IPS-18a (cell line): ENCODE measurements around the gene HMGB2.
A peak's percentile ranks its signal among the peaks of the same experiment; 100 is the strongest.

ENCODE experiments used
- H3K27ac ChIP-seq: one replicate; pipeline ENCODE4 v1.5.1; 2013; ENCODE audit warnings: low read length
- H3K27me3 ChIP-seq: one replicate; pipeline ENCODE4 v1.6.1; 2013; ENCODE audit warnings: mild to moderate bottlenecking, low read length; ENCODE audit not compliant: control insufficient read depth, insufficient read depth
- H3K36me3 ChIP-seq: one replicate; pipeline ENCODE4 v1.6.1; 2013; ENCODE audit warnings: low read depth, low read length; ENCODE audit not compliant: control insufficient read depth
- H3K4me1 ChIP-seq: one replicate; pipeline ENCODE4 v1.6.1; 2013; ENCODE audit warnings: low read depth, low read length; ENCODE audit not compliant: control insufficient read depth
- H3K4me3 ChIP-seq: one replicate; pipeline ENCODE4 v1.5.1; 2013; ENCODE audit warnings: low read length
- H3K9ac ChIP-seq: one replicate; pipeline ENCODE4 v1.6.1; 2013; ENCODE audit warnings: mild to moderate bottlenecking, low read length, moderate library complexity
- H3K9me3 ChIP-seq: one replicate; pipeline ENCODE4 v1.6.1; 2013; ENCODE audit warnings: low read depth, low read length; ENCODE audit not compliant: control insufficient read depth

Gene HMGB2

GRCh38 chr4:173334085-173334890 is at the start of gene HMGB2:
TSS of gene HMGB2 (minus strand) at chr4:173334358. CDS start at chr4:173333649, 709 bp downstream.
- Histone ChIP-seq H3K4me3 (peak within 1 kb of the TSS; percentile 72), H3K9ac (peak within 1 kb of the TSS; percentile 99), H3K36me3 (peaks cover 38% of the 10 kb centered on the region), H3K27ac (peak within 1 kb of the TSS; percentile 95), H3K27me3 (no peaks in the 10 kb centered on the region), H3K4me1 (peaks cover 17% of the 10 kb centered on the region), H3K9me3 (no peaks in the 10 kb centered on the region)

- H3K36me3 ChIP-seq: no peaks in the 10 kb centered on the region
- no peak overlapping the region for H3K27ac ChIP-seq
- H3K4me1 ChIP-seq: peaks cover 18% of the 10 kb centered on the region
- no peaks in the 10 kb centered on the region for H3K27me3 ChIP-seq
- no peak overlapping the region for H3K9ac ChIP-seq
- H3K4me3 ChIP-seq: no peak overlapping the region
- no peaks in the 10 kb centered on the region for H3K9me3 ChIP-seq
These were observed 48.2 kb upstream of the HMGB2 start for GRCh38 chr4:173382349-173382748.

- H3K4me1 ChIP-seq: peaks cover 18% of the 10 kb centered on the region
- H3K27ac ChIP-seq: no peak overlapping the region
- H3K4me3 ChIP-seq: no peak overlapping the region
- H3K9me3 ChIP-seq: no peaks in the 10 kb centered on the region
- H3K36me3 ChIP-seq: no peaks in the 10 kb centered on the region
- H3K27me3 ChIP-seq: no peaks in the 10 kb centered on the region
- H3K9ac ChIP-seq: no peak overlapping the region
These were observed 47.5 kb upstream of the HMGB2 start for GRCh38 chr4:173381610-173382009.

GRCh38 chr4:173380987-173381386 is 46.8 kb upstream of the HMGB2 start:
- no peak overlapping the region for H3K27ac ChIP-seq
- no peaks in the 10 kb centered on the region for H3K36me3 ChIP-seq
- no peak overlapping the region for H3K9ac ChIP-seq
- no peaks in the 10 kb centered on the region for H3K27me3 ChIP-seq
- peaks cover 18% of the 10 kb centered on the region for H3K4me1 ChIP-seq
- H3K4me3 ChIP-seq: no peak overlapping the region
- H3K9me3 ChIP-seq: no peaks in the 10 kb centered on the region

- Histone ChIP-seq H3K4me3 (no peak overlapping the region), H3K9ac (no peak overlapping the region), H3K27ac (no peak overlapping the region), H3K27me3 (no peaks in the 10 kb centered on the region), H3K4me1 (peaks cover 18% of the 10 kb centered on the region), H3K36me3 (no peaks in the 10 kb centered on the region), H3K9me3 (no peaks in the 10 kb centered on the region)
These were observed 45.8 kb upstream of the HMGB2 start for GRCh38 chr4:173379929-173380328.

- peaks cover 3% of the 10 kb centered on the region for H3K4me1 ChIP-seq
- no peaks in the 10 kb centered on the region for H3K36me3 ChIP-seq
- no peaks in the 10 kb centered on the region for H3K27me3 ChIP-seq
- H3K27ac ChIP-seq: no peak overlapping the region
- no peaks in the 10 kb centered on the region for H3K9me3 ChIP-seq
- H3K4me3 ChIP-seq: no peak overlapping the region
- no peak overlapping the region for H3K9ac ChIP-seq
These were observed 40.4 kb upstream of the HMGB2 start for GRCh38 chr4:173374588-173374987.

GRCh38 chr4:173371292-173372192 is 37.4 kb upstream of the HMGB2 start:
- Histone ChIP-seq H3K9me3 (no peaks in the 10 kb centered on the region), H3K27me3 (no peaks in the 10 kb centered on the region), H3K36me3 (no peaks in the 10 kb centered on the region), H3K9ac (peak overlapping the region; percentile 84), H3K4me1 (peaks cover 7% of the 10 kb centered on the region), H3K4me3 (peak overlapping the region; percentile 98), H3K27ac (no peak overlapping the region)

- Histone ChIP-seq H3K4me3 (peak within 1 kb of the TSS; percentile 98), H3K36me3 (no peaks in the 10 kb centered on the region), H3K27me3 (no peaks in the 10 kb centered on the region), H3K9ac (peak within 1 kb of the TSS; percentile 84), H3K27ac (peak within 1 kb of the TSS; percentile 65), H3K4me1 (peaks cover 7% of the 10 kb centered on the region), H3K9me3 (no peaks in the 10 kb centered on the region)
These were observed 36.5 kb upstream of the HMGB2 start, which contains the start of gene SAP30 for GRCh38 chr4:173370477-173371291. TSS of gene SAP30 (plus strand) at chr4:173370954. CDS start at chr4:173371183, 229 bp downstream.

- Histone ChIP-seq H3K4me1 (peaks cover 7% of the 10 kb centered on the region), H3K36me3 (no peaks in the 10 kb centered on the region), H3K9me3 (no peaks in the 10 kb centered on the region), H3K4me3 (peak overlapping the region; percentile 98), H3K9ac (peak overlapping the region; percentile 63), H3K27me3 (no peaks in the 10 kb centered on the region), H3K27ac (peak overlapping the region; percentile 65)
These were observed 35.9 kb upstream of the HMGB2 start for GRCh38 chr4:173370130-173370476.

GRCh38 chr4:173367946-173368345 is 33.8 kb upstream of the HMGB2 start:
- H3K9me3 ChIP-seq: no peaks in the 10 kb centered on the region
- no peak overlapping the region for H3K4me3 ChIP-seq
- H3K4me1 ChIP-seq: peaks cover 7% of the 10 kb centered on the region
- H3K36me3 ChIP-seq: no peaks in the 10 kb centered on the region
- no peak overlapping the region for H3K9ac ChIP-seq
- H3K27ac ChIP-seq: no peak overlapping the region
- H3K27me3 ChIP-seq: no peaks in the 10 kb centered on the region

- Histone ChIP-seq H3K27me3 (no peaks in the 10 kb centered on the region), H3K4me3 (no peak overlapping the region), H3K36me3 (no peaks in the 10 kb centered on the region), H3K9me3 (no peaks in the 10 kb centered on the region), H3K4me1 (peaks cover 4% of the 10 kb centered on the region), H3K9ac (no peak overlapping the region), H3K27ac (no peak overlapping the region)
These were observed 33.1 kb upstream of the HMGB2 start for GRCh38 chr4:173367285-173367684.
